Sigmoid colon (tissue), 3 donors: ENCODE measurements around the gene IGIP.

Experiments
- POLR2A ChIP-seq, 2 donors: fragments of 450-650 bp; IDR thresholded peaks; one replicate each; pipeline ENCODE4 v1.6.1; 2016; ENCODE audit warnings: antibody characterized with exemption in 2 of 2, mild to moderate bottlenecking in 2 of 2, moderate library complexity in 2 of 2
- TF ChIP-seq, protein P1 (sequence below), 4 experiments: fragments of 450-650 bp in 3 of 4; fragments of 200-600 bp in 1 of 4; IDR thresholded peaks; one replicate each; pipeline ENCODE4 v1.5.1; 2016 to 2019; ENCODE audit warnings: antibody characterized with exemption in 4 of 4, mild to moderate bottlenecking in 3 of 4, moderate library complexity in 2 of 4

DNA sequence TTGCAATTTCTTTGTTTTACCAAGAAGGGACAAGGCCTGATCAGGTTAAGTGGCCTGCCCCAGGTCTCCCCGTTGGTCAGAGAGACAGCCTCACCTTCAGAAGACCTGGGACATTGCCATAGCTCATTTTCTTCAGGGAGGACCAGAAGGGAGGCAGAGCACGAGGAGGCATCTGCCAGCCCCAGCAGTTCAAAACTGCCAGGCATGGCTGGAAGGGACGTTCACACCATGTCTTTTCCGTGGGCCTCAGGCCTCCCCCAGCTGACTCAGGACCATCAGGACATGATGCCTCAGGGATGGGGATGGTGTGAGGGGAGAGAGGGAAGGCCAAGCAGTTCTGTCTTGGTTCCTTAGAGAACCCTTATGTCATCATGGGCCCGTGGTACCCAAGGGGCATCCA, 16.5 kb downstream of the IGIP start:
- TF ChIP-seq, protein P1, sequence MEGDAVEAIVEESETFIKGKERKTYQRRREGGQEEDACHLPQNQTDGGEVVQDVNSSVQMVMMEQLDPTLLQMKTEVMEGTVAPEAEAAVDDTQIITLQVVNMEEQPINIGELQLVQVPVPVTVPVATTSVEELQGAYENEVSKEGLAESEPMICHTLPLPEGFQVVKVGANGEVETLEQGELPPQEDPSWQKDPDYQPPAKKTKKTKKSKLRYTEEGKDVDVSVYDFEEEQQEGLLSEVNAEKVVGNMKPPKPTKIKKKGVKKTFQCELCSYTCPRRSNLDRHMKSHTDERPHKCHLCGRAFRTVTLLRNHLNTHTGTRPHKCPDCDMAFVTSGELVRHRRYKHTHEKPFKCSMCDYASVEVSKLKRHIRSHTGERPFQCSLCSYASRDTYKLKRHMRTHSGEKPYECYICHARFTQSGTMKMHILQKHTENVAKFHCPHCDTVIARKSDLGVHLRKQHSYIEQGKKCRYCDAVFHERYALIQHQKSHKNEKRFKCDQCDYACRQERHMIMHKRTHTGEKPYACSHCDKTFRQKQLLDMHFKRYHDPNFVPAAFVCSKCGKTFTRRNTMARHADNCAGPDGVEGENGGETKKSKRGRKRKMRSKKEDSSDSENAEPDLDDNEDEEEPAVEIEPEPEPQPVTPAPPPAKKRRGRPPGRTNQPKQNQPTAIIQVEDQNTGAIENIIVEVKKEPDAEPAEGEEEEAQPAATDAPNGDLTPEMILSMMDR (IDR thresholded peaks at IDR 0.05), result no peak
- TF ChIP-seq POLR2A (IDR thresholded peaks at IDR 0.05), result no peak
